HG03108 (cell line): ENCODE data around the gene CCDC3.
"Not testable (repeated sequence)": the region's sequence is repeated elsewhere in the genome, so short reads cannot be mapped to it uniquely, and the experiment has no call there.

Experiments used
- ATAC-seq: cut with Tn5 transposase; IDR thresholded peaks from one replicate; pipeline ENCODE4 v1.9.1; 2021; ENCODE audit warnings: moderate library complexity; ENCODE audit not compliant: unreplicated experiment

Gene CCDC3

GRCh38 chr10:13001041-13001886 is at the start of gene CCDC3:
Gene CCDC3 (minus strand): TSS chr10:13001713. CDS start chr10:13001570, 143 bp downstream.
- no peak for ATAC-seq

GRCh38 chr10:13051126-13051694 is 49.7 kb upstream of the CCDC3 start:
- ATAC-seq = no peak

- no peak for ATAC-seq
Measured at GRCh38 chr10:13049774-13050420, 48.4 kb upstream of the CCDC3 start.

GRCh38 chr10:13048762-13049161 is 47.2 kb upstream of the CCDC3 start:
- ATAC-seq = no peak

GRCh38 chr10:13047529-13048206 is 46.2 kb upstream of the CCDC3 start:
- ATAC-seq = no peak

GRCh38 chr10:13046851-13047528 is 45.5 kb upstream of the CCDC3 start:
- no peak for ATAC-seq

GRCh38 chr10:13043520-13043919 is 42.0 kb upstream of the CCDC3 start:
- no peak for ATAC-seq

GRCh38 chr10:13039761-13040160 is 38.2 kb upstream of the CCDC3 start:
- no peak for ATAC-seq

GRCh38 chr10:13038391-13038790 is 36.9 kb upstream of the CCDC3 start:
- ATAC-seq = no peak

- no peak for ATAC-seq
Measured at GRCh38 chr10:13037832-13038231, 36.3 kb upstream of the CCDC3 start.

GRCh38 chr10:13036841-13037240 is 35.3 kb upstream of the CCDC3 start:
- ATAC-seq = no peak

GRCh38 chr10:13035731-13036130 is 34.2 kb upstream of the CCDC3 start:
- not testable (repeated sequence) for ATAC-seq

- no peak for ATAC-seq
Measured at GRCh38 chr10:13026873-13027272, 25.4 kb upstream of the CCDC3 start.

GRCh38 chr10:13023754-13024153 is 22.2 kb upstream of the CCDC3 start:
- ATAC-seq = no peak

- no peak for ATAC-seq
Measured at GRCh38 chr10:13019280-13019679, 17.8 kb upstream of the CCDC3 start.

- no peak for ATAC-seq
Measured at GRCh38 chr10:13018171-13018570, 16.7 kb upstream of the CCDC3 start.

- ATAC-seq = no peak
Measured at GRCh38 chr10:13016886-13017285, 15.4 kb upstream of the CCDC3 start.

GRCh38 chr10:13016426-13016825 is 14.9 kb upstream of the CCDC3 start:
- ATAC-seq = no peak

GRCh38 chr10:13006037-13006436 is 4.5 kb upstream of the CCDC3 start:
- ATAC-seq = no peak

GRCh38 chr10:13003759-13004158 is 2.2 kb upstream of the CCDC3 start:
- no peak for ATAC-seq

GRCh38 chr10:13003004-13003403 is 1.5 kb upstream of the CCDC3 start:
- ATAC-seq = no peak
